ENCODE data around the gene ARHGAP15.

The ARHGAP15 gene

DNA sequence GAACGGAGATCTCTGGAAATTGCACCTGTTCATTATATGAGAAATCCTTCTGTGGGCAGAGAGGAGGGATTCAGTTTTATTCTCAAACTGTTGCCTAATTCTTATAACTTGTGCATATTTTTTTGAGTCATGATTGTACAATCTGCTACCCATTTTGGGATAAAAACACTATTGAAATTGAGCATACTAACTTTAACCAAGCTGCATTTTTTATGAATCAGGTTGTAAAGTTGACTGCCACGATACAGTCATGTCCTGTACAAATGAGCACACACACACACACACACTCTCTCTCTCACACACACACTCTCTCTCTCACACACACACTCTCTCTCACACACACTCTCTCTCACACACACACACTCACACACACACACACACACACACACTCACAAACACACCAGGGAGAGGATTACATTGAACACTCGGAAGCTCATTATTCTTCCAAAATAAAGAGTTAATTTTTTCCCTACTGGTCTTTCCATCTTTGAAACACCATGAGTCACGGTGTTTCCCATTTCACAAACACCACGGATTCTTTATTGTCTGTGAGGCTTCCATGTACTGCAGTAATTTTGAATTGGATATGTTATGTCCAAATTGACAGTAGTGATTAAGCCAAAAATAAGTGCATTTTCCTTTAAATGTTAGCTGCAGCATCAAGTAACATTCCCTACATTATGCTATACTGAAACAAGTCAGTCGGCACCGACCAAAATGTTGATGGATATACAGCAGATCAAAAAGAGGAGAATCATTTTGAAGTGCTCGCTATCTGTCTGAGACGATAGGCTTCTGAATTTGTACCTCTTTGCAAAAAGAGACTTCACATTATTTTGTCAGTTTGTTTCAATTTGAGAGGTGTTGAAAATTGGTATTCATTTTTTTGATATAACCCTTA lies 216.9 kb downstream of the ARHGAP15 start:
- no peak for DNase-seq (ENCODE audit: low read depth, low spot score)
- no peaks in the 10 kb centered on the region for H3K9me3 ChIP-seq (ENCODE audit: low read depth, low read length)
- H3K36me3 ChIP-seq (ENCODE audit: insufficient read depth, low read length): no peaks in the 10 kb centered on the region
- H3K9ac ChIP-seq (ENCODE audit: insufficient read length): no peak overlapping the region
- no peak overlapping the region for H3K27ac ChIP-seq
- H3K4me3 ChIP-seq: no peak overlapping the region
- no peak for TF ChIP-seq POLR2AphosphoS5 (IDR thresholded peaks at IDR 0.05; ENCODE audit: borderline replicate concordance, low read depth, low read length)
- TF ChIP-seq EZH2 (IDR thresholded peaks at IDR 0.05): no peak
- no peak for TF ChIP-seq FOXP2 (optimal IDR thresholded peaks at IDR 0.05; ENCODE audit: control extremely low read depth, extremely low read length, insufficient read depth)

- no peak for DNase-seq (ENCODE audit: low read depth, low spot score)
- no peak for TF ChIP-seq EZH2 (IDR thresholded peaks at IDR 0.05)
- TF ChIP-seq POLR2AphosphoS5 (IDR thresholded peaks at IDR 0.05; ENCODE audit: borderline replicate concordance, low read depth, low read length): no peak
- no peak for TF ChIP-seq FOXP2 (optimal IDR thresholded peaks at IDR 0.05; ENCODE audit: control extremely low read depth, extremely low read length, insufficient read depth)
Measured at GRCh38 chr2:143347271-143347695, 218.1 kb downstream of the ARHGAP15 start.

DNA sequence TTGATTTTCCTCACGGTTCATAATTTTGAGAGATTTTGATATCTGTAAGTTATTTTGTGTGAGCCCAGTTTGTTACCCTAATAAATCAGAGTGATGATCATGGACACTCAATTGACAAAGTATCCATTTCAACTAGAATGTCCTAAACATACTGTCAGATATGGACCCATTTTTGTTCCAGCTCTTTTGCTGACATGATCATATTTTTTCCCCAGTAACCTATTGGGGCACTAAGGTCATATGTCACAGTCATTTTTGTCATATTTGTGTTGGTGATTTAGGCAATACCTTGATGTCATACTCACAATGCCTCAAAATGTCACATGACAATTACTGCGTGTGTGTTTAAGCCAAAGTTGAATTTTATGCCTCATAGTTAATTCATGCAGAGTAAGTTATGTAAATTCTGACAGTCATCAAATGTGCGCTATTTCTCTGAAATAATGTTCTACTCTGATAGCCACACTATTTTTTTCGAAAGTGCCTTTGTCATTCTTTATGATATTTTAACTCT lies 218.7 kb downstream of the ARHGAP15 start:
- no peak overlapping the region for H3K4me3 ChIP-seq
- TF ChIP-seq FOXP2 (optimal IDR thresholded peaks at IDR 0.05; ENCODE audit: control extremely low read depth, extremely low read length, insufficient read depth) (no peak), POLR2AphosphoS5 (IDR thresholded peaks at IDR 0.05; ENCODE audit: borderline replicate concordance, low read depth, low read length) (no peak), EZH2 (IDR thresholded peaks at IDR 0.05) (no peak)
- H3K9ac ChIP-seq (ENCODE audit: insufficient read length): no peak overlapping the region
- H3K36me3 ChIP-seq (ENCODE audit: insufficient read depth, low read length): no peaks in the 10 kb centered on the region
- H3K27ac ChIP-seq: no peak overlapping the region
- DNase-seq (ENCODE audit: low read depth, low spot score): no peak
- H3K9me3 ChIP-seq (ENCODE audit: low read depth, low read length): no peaks in the 10 kb centered on the region

More at GRCh38 chr2:143347271-143347695, 218.1 kb downstream of the ARHGAP15 start:
- Histone ChIP-seq H3K4me3 (no peak overlapping the region), H3K9ac (ENCODE audit: insufficient read length) (no peak overlapping the region), H3K27ac (no peak overlapping the region), H3K9me3 (ENCODE audit: low read depth, low read length) (no peaks in the 10 kb centered on the region), H3K36me3 (ENCODE audit: insufficient read depth, low read length) (no peaks in the 10 kb centered on the region)

- Histone ChIP-seq H3K9ac (ENCODE audit: insufficient read length) (no peak overlapping the region), H3K36me3 (ENCODE audit: insufficient read depth, low read length) (no peaks in the 10 kb centered on the region), H3K9me3 (ENCODE audit: low read depth, low read length) (no peaks in the 10 kb centered on the region), H3K4me3 (no peak overlapping the region), H3K27ac (no peak overlapping the region)
- DNase-seq (ENCODE audit: low read depth, low spot score): no peak
- TF ChIP-seq EZH2 (IDR thresholded peaks at IDR 0.05) (no peak), POLR2AphosphoS5 (IDR thresholded peaks at IDR 0.05; ENCODE audit: borderline replicate concordance, low read depth, low read length) (no peak), FOXP2 (optimal IDR thresholded peaks at IDR 0.05; ENCODE audit: control extremely low read depth, extremely low read length, insufficient read depth) (no peak)
Measured at GRCh38 chr2:143354050-143354750, 225.0 kb downstream of the ARHGAP15 start.

DNA sequence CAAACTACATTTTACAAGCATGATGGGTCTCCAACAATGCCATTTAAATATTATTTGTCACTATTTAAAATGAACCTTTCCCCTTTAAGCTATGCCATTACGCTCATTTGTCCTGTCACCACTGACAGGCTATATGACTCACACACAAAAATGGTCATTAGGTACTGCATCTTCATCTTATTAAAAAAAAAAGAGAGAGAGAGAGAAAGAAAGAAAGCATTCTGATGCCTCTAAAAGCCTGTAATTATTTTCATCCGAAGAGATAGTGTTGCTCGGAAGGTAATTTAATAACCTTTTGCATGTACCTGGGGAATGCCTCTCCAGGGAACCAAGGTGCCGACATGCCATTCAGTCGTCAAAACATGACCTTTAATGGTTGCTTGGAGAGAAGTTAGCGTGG lies 226.7 kb downstream of the ARHGAP15 start:
- Histone ChIP-seq H3K27ac (no peak overlapping the region), H3K36me3 (ENCODE audit: insufficient read depth, low read length) (no peaks in the 10 kb centered on the region), H3K9ac (ENCODE audit: insufficient read length) (no peak overlapping the region), H3K4me3 (no peak overlapping the region), H3K9me3 (ENCODE audit: low read depth, low read length) (no peaks in the 10 kb centered on the region)
- TF ChIP-seq EZH2 (IDR thresholded peaks at IDR 0.05): no peak
- no peak for TF ChIP-seq POLR2AphosphoS5 (IDR thresholded peaks at IDR 0.05; ENCODE audit: borderline replicate concordance, low read depth, low read length)
- TF ChIP-seq FOXP2 (optimal IDR thresholded peaks at IDR 0.05; ENCODE audit: control extremely low read depth, extremely low read length, insufficient read depth): no peak
- no peak for DNase-seq (ENCODE audit: low read depth, low spot score)

DNA sequence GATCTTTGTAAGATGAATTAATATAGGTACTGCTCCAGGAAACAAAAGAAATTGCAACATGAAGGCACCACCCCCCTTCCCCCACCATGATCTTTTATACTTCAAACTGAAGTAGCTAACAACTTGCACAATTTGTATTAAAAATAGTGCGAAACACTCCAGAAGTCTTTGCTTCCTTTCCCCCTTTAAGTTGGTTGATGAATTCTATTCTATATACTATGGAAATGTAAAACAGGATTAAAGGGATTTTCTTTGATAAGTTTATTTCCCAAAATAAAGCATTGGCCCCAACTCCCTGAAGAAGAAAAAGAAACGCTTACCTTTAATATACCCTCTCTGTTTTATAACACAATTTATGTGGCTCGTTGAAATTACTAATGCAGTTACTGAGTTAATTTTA lies 227.1 kb downstream of the ARHGAP15 start:
- TF ChIP-seq FOXP2 (optimal IDR thresholded peaks at IDR 0.05; ENCODE audit: control extremely low read depth, extremely low read length, insufficient read depth) (no peak), EZH2 (IDR thresholded peaks at IDR 0.05) (no peak), POLR2AphosphoS5 (IDR thresholded peaks at IDR 0.05; ENCODE audit: borderline replicate concordance, low read depth, low read length) (no peak)
- Histone ChIP-seq H3K27ac (no peak overlapping the region), H3K36me3 (ENCODE audit: insufficient read depth, low read length) (no peaks in the 10 kb centered on the region), H3K4me3 (no peak overlapping the region), H3K9me3 (ENCODE audit: low read depth, low read length) (no peaks in the 10 kb centered on the region), H3K9ac (ENCODE audit: insufficient read length) (no peak overlapping the region)
- no peak for DNase-seq (ENCODE audit: low read depth, low spot score)

DNA sequence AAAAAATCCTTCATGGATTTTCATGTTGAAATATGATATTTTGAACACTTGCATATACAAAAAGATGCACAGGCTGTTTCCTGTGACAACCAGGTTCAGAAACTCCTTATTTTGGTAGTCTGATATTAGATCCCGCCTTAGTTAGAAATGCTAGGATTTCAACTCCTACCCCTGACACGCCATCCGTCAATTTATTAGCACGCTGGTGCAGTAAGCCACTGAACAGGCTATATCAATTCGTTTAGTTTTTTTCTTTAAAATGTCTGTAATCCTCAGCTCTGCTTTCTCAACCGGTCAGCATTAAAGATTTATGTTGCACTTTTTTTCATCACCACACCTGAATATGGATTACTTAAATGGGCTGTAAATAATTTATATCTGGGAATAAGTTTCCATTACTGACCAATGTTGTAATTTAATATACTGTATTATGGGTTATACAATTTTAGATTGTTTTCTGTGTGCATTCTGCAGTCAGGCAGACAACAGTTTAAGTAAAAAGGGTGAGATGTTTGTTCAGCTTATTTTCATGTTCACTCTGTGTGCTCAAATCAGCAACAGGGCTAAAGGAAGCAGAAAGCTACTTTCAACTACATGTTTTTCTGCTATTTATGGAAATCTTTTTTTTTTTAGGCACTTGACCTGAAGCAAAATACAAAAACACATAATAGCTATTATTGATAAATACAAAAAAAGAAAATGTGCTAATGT lies 227.7 kb downstream of the ARHGAP15 start:
- no peak for DNase-seq (ENCODE audit: low read depth, low spot score)
- Histone ChIP-seq H3K9me3 (ENCODE audit: low read depth, low read length) (no peaks in the 10 kb centered on the region), H3K27ac (no peak overlapping the region), H3K36me3 (ENCODE audit: insufficient read depth, low read length) (no peaks in the 10 kb centered on the region), H3K4me3 (no peak overlapping the region), H3K9ac (ENCODE audit: insufficient read length) (no peak overlapping the region)
- TF ChIP-seq POLR2AphosphoS5 (IDR thresholded peaks at IDR 0.05; ENCODE audit: borderline replicate concordance, low read depth, low read length) (no peak), FOXP2 (optimal IDR thresholded peaks at IDR 0.05; ENCODE audit: control extremely low read depth, extremely low read length, insufficient read depth) (no peak), EZH2 (IDR thresholded peaks at IDR 0.05) (no peak)

- no peak for TF ChIP-seq EZH2 (IDR thresholded peaks at IDR 0.05)
- no peak for TF ChIP-seq FOXP2 (optimal IDR thresholded peaks at IDR 0.05; ENCODE audit: control extremely low read depth, extremely low read length, insufficient read depth)
- TF ChIP-seq POLR2AphosphoS5 (IDR thresholded peaks at IDR 0.05; ENCODE audit: borderline replicate concordance, low read depth, low read length): no peak
- Histone ChIP-seq H3K27ac (no peak overlapping the region), H3K9ac (ENCODE audit: insufficient read length) (no peak overlapping the region), H3K36me3 (ENCODE audit: insufficient read depth, low read length) (no peaks in the 10 kb centered on the region), H3K4me3 (no peak overlapping the region), H3K9me3 (ENCODE audit: low read depth, low read length) (no peaks in the 10 kb centered on the region)
- no peak for DNase-seq (ENCODE audit: low read depth, low spot score)
Measured at GRCh38 chr2:143357966-143358365, 228.7 kb downstream of the ARHGAP15 start.
